Cardiac fibroblast (primary cell): ENCODE results near the gene CAPN5.

Experiments
- DNase-seq, 2 donors: peaks; one replicate each; pipeline versions ENCODE4 v3.0.0 to v3.0.0-alpha.2; 2010; ENCODE audit warnings: low read depth in 2 of 2
- H3K4me3 ChIP-seq, 2 donors: replicated peaks in 1 of 2; 1 replicate in 1 of 2; 2 replicates in 1 of 2; pipeline ENCODE4 v1.5.1; 2011; ENCODE audit warnings: low read depth in 2 of 2, low read length in 2 of 2, mild to moderate bottlenecking in 2 of 2, moderate library complexity in 1 of 2
- TF ChIP-seq, protein P1 (sequence below): IDR thresholded peaks from one replicate; pipeline ENCODE4 v1.5.1; 2011; ENCODE audit warnings: low read depth, mild to moderate bottlenecking, low read length, inconsistent platforms

The CAPN5 gene

DNA sequence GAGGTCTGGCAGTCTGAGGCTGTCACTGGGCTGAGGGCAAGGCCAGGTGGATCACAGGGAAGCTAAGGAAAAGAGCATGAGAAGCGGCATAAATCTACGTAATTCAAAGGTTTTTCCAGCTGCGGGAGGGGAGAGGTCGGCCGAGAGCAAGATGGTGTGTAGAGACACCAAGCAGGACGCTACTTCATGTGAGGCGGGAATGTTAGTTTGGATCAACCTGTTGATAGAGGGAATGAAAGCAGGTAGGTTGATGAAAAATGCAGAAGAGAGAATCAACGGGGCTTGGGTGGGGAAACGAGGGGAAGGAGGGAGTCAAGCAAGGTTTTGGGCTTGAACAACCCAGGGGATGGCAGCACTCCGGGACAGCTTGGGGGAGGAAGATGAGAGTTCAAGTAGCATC lies 29.7 kb upstream of the CAPN5 start:
- DNase-seq, result no peak
- TF ChIP-seq, protein P1, sequence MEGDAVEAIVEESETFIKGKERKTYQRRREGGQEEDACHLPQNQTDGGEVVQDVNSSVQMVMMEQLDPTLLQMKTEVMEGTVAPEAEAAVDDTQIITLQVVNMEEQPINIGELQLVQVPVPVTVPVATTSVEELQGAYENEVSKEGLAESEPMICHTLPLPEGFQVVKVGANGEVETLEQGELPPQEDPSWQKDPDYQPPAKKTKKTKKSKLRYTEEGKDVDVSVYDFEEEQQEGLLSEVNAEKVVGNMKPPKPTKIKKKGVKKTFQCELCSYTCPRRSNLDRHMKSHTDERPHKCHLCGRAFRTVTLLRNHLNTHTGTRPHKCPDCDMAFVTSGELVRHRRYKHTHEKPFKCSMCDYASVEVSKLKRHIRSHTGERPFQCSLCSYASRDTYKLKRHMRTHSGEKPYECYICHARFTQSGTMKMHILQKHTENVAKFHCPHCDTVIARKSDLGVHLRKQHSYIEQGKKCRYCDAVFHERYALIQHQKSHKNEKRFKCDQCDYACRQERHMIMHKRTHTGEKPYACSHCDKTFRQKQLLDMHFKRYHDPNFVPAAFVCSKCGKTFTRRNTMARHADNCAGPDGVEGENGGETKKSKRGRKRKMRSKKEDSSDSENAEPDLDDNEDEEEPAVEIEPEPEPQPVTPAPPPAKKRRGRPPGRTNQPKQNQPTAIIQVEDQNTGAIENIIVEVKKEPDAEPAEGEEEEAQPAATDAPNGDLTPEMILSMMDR, result no peak
- H3K4me3 ChIP-seq, result no peak overlapping the region

DNA sequence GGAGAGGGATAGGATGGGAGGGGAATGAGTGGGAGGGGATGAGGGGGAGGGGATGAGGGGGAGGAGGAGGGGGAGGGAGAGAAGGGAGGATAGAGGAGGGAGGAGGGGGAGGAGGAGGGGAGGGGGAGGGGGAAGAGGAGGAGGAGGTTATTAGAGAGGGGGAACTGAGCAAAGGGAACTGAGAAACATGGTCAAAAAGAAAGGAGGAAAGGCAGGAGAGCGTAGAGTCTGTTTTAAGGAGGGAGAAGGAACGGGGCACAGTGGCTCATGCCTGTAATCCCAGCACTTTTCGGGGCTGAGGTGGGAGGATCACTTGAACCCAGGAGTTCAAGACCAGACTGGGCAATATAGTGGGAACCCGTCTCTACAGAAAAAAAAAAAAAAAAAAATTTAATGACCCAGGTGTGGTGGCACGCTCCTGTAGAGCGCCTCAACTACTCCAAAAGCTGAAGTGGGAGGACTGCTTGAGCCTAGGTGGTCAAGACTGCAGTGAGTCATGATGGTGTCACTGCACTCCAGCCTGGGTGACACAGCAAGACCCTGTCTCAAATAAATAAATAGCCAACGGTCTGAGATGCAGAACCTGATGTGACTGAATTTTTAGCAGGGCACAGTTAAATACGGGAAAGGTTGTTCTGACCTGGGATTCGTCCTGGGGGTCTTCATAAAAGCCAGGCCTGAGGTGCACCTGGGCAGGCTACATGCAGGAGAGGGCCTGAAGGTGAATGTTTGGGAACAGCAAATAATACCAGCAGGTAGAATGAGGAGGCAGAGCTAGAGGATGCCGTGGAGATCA lies 28.5 kb upstream of the CAPN5 start:
- no peak for DNase-seq
- TF ChIP-seq, protein P1, result no peak
- H3K4me3 ChIP-seq, result no peak overlapping the region

- TF ChIP-seq, protein P1, result no peak
- no peak for DNase-seq
- no peak overlapping the region for H3K4me3 ChIP-seq
These were observed 27.9 kb upstream of the CAPN5 start for GRCh38 chr11:77038825-77039326.

DNA sequence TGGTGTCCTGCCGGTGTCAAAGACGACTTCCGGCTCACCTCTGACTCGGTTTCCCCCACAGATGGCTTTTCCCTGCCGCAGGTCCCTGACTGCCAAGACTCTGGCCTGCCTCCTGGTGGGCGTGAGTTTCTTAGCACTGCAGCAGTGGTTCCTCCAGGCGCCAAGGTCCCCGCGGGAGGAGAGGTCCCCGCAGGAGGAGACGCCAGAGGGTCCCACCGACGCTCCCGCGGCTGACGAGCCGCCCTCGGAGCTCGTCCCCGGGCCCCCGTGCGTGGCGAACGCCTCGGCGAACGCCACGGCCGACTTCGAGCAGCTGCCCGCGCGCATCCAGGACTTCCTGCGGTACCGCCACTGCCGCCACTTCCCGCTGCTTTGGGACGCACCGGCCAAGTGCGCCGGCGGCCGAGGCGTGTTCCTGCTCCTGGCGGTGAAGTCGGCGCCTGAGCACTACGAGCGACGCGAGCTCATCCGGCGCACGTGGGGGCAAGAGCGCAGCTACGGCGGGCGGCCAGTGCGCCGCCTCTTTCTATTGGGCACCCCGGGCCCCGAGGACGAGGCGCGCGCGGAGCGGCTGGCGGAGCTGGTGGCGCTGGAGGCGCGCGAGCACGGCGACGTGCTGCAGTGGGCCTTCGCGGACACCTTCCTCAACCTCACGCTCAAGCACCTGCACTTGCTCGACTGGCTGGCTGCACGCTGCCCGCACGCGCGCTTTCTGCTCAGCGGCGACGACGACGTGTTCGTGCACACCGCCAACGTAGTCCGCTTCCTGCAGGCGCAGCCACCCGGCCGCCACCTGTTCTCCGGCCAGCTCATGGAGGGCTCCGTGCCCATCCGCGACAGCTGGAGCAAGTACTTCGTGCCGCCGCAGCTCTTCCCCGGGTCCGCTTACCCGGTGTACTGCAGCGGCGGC lies 27.0 kb upstream of the CAPN5 start:
- TF ChIP-seq, protein P1, result peak; percentile 70
- DNase-seq, result peak; percentile 50 to 56
- peak overlapping the region; percentile 30 to 43 for H3K4me3 ChIP-seq

DNA sequence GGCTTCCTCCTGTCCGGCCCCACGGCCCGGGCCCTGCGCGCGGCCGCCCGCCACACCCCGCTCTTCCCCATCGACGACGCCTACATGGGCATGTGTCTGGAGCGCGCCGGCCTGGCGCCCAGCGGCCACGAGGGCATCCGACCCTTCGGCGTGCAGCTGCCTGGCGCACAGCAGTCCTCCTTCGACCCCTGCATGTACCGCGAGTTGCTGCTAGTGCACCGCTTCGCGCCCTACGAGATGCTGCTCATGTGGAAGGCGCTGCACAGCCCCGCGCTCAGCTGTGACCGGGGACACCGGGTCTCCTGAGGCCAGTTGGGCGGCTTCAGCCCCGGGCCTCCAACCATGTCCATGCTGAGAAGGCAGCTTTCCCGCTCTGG lies 26.4 kb upstream of the CAPN5 start:
- H3K4me3 ChIP-seq, result no peak overlapping the region
- TF ChIP-seq, protein P1, result no peak

GRCh38 chr11:77040889-77041288 lies 25.9 kb upstream of the CAPN5 start:
- no peak for DNase-seq
- TF ChIP-seq, protein P1, result no peak
- H3K4me3 ChIP-seq, result no peak overlapping the region

More for the DNA sequence above, 26.4 kb upstream of the CAPN5 start:
- DNase-seq, result no peak
